ENCODE data around the gene RAC2.
A peak's percentile ranks its signal among the peaks of the same experiment; 100 is the strongest.

RAC2 gene

DNA sequence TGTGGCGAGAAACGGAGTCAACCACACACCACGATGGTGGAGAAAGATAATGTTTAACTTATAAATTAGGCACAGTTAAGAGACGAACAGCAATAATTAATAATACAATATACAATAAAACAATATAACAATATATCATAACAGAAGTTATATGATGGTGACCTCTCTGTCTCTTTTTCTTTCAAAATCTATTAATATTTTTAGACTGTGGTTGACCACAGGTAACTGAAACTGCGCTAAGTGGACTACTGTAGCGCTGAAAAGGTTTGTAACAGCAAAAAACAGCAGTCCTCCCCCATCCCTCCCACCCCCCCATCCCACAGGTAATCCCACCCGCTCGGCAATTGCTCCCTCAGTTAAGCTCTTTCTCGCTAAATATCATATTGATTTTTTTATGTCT is 28.2 kb downstream of the RAC2 start:
- no peak for DNase-seq

DNA sequence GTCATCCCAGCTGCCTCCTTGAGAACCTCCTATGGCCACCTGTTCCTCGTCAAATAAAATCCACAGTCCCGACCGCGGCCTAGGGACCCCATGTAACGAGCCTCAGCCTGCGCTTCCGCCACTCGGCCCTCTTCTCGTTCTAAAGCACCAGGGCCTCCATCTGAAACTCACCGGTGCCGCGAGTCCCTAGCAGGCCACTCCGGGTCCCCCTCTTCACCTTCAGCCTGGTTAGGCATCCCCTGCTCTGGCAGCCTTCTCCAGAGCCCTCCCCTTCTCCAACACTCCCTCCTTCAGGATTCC is 29.4 kb downstream of the RAC2 start:
- DNase-seq: no peak

DNA sequence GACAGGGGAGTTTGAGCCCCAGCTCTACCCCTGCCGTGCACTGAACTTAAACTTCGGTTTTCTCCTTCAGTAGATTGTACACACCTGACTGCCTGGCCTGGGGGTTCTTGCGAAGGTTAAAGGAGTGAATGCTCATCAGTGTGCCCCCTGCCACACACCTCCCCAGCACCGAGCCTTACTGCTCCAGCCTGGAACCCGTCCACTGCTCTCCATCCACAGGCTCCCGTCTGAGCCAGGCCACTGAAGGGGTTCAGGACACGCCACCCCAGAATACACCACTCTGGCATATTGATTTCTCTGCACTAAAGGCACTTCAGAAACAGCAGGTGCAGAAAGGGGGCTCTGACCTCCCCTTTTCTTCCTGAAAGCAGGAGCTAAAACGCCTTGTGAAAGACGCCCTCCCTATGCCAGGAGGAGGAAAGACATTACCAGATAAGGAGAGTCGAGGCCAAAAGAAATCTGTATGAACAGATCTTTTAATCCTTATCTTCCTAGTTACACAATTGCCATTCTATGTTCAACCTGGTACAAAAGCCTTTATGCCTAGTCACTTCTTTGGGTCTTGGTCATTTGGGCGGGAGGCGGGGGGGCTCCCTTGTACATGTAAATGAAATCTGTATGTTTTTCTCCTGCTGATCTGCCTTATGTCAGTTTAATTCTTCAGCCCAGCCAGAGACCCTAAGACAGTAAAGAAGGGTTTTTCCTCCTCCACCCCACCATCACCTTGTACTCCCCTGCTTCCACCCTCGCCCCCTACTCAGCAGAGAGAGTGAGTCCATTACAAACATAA is 29.9 kb downstream of the RAC2 start:
- no peak for DNase-seq

DNA sequence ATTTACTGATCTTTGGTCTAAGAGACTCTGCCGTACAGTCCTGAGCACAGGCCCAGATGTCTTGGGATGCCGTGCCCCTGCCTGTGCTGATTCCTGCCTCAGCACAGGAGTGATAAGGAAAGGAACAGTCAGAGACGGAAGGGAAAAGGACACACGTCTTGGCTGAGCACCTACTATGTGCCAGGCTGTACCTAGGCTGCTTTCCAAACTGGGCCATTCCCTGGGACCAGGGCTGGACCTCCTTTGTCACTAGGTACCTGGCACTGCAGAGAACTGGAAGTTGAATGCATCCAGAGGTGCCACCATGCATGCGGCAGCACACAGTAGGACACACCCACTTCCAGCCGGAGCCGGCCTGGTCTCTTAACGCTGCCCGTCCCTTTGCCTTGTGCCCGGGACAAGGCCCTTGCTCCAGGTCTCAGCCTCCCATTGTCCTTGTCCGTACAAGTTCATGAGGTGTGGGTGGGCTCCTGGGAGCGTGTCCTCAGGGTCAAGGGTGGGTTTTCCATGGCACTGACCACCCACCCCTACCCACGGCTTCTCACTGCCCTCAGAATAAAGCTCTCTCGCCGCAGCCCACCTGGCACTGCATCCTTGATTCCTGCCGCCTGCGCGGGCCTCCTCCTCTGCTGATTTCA is 30.7 kb downstream of the RAC2 start:
- DNase-seq: no peak

DNA sequence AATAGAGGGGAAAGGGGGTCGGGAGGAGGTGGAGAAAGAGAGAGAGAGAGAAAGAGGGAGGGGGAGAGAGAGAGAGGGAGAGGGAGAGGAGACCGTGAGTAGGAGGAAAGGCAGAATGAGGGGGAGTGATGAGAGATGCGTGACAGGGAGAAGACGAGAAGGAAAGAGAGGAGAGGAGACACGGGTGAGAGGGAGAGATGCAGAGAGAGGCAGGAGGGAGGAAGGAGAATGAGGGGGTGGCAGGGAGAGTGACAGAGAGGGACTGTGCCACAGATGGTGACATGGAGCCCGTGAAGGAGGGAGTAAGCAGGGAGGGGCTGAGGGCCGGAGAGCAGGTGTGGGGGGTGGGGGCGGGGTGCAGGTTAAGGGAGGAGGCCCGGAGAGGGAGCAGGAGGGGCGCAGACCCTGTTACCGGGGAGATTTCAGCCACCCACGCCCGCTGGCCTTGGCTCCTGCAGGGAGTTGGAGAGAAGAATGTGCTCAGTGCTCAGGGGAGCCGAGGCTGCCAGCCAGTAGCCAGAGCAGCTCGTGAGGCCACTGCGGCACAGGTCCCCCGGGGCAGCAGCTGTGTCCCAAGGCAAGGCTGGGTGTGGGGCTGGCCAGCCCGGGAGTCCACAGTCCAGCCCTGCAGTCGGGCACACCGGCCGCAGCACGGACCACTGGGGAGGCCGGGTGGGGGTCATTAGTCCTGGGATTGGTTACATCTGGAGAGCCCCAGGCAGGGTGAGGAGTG is 31.7 kb downstream of the RAC2 start, which contains the start of gene SSTR3:
SSTR3 (minus strand) TSS at position 304 of the 733 bp plus-strand sequence. CDS start 4,674 bp downstream, outside the sequence.
- DNase-seq: no peak

DNA sequence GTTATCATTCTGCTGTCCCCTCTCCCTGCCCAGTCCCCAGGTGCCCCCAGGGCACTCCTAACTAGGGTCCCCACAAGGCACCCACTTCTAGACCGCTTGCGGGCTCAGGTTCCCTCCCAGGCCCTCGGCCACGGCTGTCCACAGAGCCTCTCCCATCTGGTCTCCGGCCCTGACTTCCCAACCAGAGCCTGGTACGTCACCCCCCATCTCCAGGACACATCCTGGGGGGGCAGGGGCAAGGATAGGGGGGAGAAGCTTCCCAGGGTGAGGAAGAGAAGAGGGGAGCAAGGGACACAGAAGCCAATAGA is 32.2 kb downstream of the RAC2 start:
- DNase-seq: no peak

DNA sequence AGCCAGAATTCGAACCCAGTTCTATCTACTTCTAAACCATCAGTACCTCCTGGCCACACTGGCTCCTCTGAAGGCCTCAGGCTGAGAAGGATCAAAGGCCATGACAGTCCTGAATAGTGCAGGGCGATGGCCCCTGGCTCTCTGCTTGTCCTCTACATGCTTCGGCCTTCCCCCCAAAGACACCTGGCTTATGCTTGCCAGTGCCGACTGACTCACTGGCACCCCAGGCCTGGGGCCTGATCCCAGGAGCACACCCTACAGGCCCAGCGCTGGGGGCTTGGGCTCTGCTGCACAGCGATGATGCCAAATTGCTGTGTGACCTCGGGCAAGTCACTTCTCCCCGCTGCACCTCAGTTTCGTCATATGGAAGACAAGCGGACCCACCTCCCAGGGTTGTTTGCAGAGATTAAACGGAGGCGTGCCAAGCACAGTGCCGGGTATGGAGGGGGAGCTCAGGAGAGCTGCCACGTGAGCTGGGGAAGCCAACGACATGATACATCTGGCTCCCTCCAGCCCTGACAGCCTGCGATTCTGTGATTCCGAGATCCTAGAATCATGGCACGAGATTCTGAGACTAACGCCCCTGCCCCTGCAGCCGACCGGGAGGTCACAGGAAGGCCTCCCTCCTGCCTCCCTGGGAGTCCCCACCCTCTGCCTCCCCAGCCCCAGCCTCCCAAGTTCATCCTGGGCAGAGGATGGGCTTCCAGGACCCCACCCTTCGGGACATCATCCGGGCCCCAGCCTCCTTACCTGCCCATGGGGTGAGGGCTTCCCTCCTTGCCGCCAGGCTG is 32.8 kb downstream of the RAC2 start:
- no peak for DNase-seq

DNA sequence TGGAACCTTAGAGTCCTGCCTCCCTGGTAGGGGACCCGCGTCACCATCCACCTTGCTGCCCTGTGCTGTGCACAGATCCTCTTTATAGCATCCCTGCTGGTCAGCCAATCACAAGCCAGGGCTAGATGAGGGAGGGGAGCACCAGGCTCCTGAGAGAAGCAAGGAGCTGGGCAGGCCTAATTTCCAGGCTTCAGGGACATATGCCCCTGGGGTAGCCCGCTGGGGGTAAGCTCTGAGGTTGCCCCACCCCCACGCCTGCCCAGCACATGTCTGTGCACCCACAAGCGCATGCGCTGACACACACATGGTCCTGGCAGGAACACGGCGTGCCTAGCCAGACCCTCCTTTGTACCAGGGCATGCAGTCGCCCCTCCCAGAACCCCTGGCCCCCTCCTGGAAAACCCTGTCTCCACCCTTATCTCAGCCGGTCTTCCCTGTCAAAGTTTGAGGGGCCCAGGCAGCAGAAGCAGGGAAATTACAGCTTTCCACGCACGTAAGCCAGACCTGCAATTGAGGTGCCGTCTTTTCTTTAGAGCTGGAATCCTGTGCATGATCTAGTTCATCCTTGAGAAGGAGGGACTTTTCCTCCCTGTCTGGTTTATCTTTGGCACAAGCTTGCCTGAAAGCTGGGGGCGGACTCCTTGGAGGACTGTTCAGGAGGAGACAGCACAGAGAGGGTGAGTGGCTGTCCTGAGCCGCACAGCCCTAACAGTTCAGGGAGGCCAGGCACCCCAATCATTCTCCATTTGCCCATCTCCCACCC is 33.8 kb downstream of the RAC2 start:
- DNase-seq: no peak

DNA sequence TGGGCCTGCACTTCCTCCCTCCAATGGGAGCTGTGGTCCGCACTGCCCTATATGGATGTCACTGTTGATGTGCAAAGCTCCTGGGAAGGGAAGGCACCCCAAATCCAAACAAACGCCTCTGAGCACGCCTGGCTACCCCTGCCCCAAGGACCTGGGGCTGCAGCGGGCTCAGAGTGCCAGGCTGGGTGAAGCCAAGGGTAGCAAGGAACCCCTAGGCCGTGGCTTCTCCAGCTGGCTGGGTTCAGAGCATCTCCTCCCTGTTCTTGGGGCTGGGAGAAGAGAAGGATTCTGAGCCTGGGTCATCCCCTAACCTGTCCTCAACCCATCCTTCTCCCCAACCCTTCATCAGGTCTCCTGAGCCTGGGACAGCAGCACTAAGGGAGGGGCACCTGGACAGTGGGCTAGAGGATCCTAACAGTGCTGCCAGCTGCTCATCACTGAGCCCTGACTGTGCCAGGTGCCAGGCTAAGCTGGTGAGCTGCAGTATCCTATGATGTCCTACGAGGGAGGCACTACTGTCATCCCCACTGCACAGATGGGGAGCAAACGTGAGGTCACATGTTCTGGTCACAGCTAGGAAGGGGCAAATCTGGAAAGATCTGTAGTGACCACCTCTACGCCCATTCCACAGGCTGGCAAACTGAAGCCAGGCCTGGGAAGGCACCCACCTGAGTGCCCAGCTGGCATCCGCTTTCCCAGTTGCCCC is 34.8 kb downstream of the RAC2 start:
- no peak for DNase-seq

DNA sequence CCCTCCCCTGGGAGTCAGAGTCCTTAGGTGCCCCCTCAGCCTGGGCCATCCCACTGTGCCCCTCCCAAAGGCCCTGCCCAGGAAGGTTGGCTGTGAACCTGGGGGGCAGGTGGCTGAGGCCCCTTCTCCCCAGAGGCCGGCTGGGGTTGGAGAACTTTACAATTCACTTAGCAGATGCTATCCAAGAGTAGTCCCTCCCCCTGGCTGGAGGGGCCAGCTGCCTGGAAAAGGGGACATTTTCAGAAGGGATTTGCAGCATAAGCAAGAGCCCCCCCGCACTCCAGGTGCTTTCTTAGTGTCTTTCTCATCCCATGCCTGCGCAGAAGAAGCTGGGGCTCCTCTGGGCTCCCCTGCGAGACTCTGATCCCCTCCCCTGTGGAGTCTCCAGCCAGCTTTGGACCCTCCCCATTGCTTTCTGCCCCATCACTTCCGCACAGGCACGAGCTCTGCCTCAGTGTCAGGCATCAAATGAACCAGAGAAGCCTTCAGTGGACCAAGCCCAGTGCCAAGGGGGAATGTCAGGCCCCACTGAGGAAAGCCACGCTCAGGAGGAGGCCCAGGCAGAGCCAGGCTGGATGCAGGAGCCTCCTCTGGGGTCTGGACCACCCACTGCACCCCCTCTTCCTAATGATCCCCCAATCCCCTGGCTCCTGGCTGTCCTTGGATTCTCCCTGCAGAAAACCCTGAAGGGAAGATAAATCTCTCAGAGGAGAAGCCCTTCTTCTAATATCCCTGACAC is 35.5 kb downstream of the RAC2 start:
- DNase-seq: no peak

DNA sequence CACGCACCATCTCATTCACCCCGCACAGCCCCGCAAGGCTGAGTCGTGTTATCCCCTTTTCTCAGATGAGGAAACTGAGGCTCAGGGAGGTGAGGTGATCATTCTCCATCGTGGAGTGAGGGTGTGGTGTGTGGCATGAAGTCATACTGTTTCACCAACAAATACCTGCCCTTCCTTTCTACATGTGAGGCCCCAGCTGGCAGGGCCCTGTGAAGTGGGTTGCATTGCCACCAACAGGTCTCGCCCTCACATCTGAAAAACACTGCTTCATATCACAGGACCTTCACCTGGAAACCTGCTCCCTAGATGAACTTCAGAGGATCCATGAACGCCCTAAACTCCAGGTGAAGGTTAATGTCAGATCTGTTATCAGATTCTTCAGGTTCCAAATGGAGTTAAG is 36.1 kb downstream of the RAC2 start:
- no peak for DNase-seq

DNA sequence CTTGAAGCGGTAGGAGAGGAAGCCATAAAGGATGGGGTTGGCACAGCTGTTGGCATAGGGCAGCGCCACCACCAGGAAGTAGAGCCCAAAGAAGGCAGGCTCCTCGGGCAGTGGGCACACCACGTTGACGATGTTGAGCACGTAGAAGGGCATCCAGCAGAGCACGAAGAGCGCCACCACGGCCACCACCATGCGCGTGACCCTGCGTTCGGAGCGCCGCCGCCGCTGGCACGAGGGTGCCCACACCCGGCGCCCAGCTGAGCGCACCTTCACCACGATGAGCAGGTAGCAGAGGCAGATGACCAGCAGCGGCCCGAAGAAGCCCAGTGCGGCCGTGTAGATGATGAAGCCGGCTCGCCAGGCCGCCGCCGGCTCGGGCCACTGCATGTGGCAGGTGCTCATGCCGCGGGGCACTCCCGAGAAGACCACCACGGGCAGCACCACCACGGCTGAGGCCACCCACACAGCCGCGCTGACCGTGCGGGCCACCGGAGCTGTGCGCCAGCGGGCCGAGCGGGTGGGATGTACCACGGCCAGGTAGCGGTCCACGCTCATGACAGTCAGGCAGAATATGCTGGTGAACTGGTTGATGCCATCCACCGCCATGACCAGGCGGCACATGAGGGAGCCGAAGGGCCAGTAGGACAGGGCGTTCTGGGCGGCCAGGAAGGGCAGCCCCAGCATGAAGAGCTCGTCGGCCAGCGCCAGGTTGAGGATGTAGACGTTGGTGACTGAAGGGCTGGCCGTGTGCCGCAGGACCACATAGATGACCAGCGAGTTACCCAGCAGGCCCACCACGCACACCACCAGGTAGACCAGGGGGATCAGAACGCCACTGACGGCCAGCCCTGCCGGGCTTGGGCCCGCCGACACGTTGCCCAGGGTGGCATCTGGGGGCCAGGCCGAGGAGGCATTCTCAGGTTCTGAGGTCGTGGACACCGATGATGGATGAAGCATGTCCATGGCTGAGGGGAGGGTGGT is 36.9 kb downstream of the RAC2 start:
- peak; percentile 14 for DNase-seq

DNA sequence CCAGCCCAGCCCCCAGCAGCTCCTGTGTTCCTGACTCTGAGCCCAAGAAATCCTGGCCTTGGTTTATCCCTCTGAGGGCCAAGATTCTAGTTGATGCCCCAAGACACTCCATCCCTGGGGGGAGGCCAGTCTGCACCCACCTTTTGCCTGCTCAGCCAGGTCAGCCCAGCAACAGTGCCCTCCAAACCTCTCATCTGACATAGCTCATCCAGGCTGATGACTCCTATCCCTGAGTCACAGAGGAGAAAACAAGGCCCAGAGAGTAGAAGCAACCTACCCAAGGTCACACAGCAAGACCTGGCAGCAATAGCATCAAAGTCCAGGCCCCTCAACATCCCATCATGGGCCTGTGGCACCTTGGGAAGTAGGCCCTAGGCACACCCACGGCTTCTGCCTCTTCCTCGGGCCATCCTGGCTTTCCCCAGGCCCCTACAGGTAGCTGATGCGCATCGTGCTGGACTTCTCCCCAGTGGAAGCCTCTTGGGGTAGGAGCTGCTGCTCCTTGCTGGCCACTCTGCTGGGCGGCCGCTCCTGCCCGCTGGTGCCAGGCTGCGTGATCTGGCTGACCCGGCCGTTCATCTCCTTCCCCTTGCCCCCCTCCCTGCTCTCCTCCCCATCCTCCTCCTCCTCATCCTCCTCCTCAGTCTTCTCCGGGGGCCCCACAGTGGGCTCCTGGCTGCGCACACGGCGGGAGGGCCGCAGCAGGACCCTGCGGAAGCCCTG is 37.8 kb downstream of the RAC2 start:
- DNase-seq: no peak

DNA sequence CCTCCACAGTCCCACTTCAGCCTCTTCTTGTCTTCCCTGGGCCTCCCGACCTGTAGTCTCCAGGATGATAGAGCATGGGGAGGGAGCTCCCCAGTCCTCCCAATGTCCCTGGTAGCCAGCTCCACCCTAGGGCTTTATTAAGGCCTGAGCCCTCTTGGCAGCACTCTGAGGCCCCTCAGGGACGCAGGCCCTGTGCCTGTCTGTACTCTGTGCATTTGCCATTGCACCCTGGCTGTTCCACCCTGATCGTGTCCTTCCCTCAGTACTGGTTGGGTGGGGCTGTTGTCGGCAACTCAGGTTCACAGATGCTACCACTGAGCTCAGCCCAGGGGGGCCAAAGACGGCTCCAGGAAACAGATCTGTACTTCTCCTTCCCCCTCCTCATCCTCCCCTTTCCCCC is 39.0 kb downstream of the RAC2 start:
- DNase-seq: no peak

DNA sequence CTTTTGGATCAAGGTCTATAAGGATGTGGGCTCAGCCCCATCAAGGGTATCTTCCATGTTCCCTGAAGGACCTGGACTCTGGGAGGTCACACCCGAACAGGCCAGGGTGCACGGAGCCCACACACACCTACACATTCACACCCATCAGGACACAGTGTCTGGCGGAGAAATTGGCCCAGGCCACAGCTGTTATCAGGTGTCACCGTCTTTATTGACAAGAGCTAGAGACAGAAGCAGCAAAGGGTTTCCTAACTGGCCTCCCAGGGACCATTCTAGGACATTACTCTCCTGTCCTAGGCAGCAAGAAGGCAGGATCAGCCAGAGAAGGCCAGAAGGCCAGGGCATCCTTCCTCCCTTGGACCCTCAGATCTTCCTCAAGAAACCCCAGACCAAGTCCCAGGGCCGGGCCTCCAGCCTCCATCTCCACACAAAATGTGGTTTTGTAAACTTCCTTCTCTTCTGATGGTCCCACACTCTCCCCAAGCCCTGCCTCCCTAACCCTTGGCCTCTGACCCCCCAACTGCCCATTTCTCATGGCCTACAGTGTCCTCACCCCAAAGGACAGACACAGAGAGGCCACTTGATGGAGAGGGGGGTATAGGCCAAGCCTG is 39.9 kb downstream of the RAC2 start:
- DNase-seq: no peak

DNA sequence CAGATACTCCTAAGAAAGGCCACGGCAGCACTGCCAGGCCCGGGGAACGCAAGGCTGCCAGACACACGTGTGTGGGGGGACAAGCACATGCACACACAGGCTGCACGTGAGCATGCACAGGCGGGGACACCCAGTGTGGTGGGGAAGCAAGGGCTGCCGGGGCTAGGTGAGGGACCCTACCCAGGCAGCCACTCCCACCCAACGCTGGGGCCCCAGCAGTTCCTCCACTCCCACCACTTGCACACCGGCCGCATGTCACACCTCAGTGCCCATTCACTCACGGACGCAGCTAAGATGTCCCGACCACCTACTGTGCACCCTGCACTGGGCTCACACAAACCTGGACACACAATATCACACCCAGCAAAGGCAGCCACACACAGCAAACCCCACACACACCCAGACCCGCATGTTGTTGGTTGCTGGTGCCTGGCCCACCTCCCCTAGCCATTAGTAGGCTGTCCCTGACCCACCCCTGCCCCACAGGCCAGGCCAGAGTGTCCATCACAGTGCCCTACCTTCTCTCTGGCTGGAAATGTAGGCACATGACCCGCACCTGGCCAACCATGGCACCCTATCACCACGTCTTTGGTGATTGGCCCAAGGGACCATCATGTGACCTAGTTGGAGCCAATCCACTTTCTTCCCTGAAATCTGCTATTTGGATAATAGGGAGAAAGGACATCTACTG is 40.6 kb downstream of the RAC2 start:
- no peak for DNase-seq

DNA sequence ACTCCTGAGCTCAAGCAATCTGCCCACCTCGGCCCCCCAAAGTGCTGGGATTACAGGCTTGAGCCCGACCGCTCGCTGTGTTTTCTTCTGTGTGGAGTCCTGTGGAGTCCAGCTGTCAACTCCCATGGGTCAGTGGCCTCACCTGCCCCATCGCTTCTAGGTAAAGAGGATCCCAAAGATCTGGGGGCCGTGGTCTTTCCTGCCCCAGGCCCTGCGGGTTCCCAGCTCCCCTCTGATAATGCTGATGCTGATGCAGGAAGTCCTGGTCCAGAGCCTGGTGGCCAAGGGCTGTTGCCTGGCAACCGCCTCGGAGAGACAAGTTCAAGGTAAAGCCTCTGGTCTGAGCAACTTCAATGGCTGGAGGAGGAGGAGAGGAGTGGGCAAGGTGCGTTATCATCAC is 41.4 kb downstream of the RAC2 start:
- no peak for DNase-seq

DNA sequence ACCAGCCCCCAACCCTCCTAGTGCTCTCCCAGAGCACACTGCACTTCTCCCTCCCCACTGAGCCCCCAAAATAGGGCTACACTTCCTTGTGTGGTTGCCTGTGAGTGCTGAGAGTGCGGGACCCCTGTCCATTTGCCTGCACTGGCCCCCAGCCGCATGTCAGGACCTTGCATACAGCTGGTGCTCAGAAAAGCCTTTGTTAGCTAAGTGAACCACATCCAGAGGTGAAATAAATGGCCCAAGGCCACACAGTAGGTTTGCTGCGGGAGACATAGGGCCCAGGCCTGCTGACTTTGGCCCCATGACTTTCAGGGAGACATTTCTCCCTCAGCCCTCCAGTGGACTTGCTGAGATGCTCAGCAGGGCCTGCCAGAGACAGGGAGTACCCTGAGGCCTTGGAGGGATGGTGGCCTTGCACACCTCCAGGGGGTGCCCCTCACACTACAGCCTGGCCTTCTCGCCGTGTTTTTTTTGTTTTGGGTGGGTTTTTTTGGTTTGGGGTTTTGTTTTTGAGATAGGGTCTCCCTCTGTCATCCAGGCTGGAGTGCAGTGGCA is 42.0 kb downstream of the RAC2 start:
- no peak for DNase-seq

Data from activated CD8-positive, alpha-beta memory T cell treated with anti-CD3 and anti-CD28 coated beads, Interleukin-2, amount 50 U/mL, for 4 hours (primary cell).